Erythroblast (primary cell): ENCODE results near the gene MMP19.

Source experiments
- GATA1 ChIP-seq: IDR thresholded peaks from 2 replicates; pipeline ENCODE4 v1.6.1; 2011; ENCODE audit warnings: low read depth, mild to moderate bottlenecking, control low read depth, low read length, moderate library complexity
- POLR2A ChIP-seq: IDR thresholded peaks from 2 replicates; pipeline ENCODE4 v1.6.1; 2011; ENCODE audit warnings: mild to moderate bottlenecking, low read length

DNA sequence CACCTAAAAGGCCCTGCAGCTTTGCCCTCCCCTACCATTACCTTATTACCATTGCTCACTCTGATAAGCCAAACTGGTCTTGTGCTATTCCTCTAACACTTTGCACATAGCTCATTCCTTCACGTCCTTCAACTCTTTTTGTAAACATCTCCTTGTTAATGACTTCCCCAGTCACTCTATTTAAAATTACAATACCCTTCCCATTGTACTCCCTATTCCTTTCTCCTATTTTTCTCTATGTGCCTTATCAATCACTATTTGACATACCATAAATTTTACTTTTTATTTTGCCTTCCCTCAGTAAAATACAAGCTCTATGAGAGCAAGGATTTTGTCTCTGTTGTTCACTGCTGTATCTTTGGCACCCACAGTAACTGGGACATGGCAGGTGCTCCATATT lies 30.6 kb downstream of the MMP19 start:
- TF ChIP-seq POLR2A (no peak), GATA1 (no peak)
